Heart left ventricle (tissue), 13 donors: Measurements from ENCODE around the gene KCNQ4.

ENCODE experiments used
- CTCF ChIP-seq, 12 donors: fragments of 200-600 bp; sonication (generic) in 4 of 12; IDR thresholded peaks; one replicate each; pipeline versions ENCODE4 v1.5.0 to v1.8.0; 2018 to 2022; ENCODE audit warnings: antibody characterized with exemption in 12 of 12, mild to moderate bottlenecking in 5 of 12
- POLR2A ChIP-seq, 2 donors: fragments of 450-650 bp; IDR thresholded peaks; one replicate each; pipeline ENCODE4 v1.6.1; 2017; ENCODE audit warnings: antibody characterized with exemption in 2 of 2, mild to moderate bottlenecking in 2 of 2, moderate library complexity in 2 of 2
- donor health status: ischemic (EF 13 %, LVEDD 7.1; RV severe dilation, severe dysfunction).
- donor health status: DM: no; HTN: yes; CAD: no.
- donor health status: DM: no; HTN: no; CAD: no.
- donor health status: ischemic (EF 25% LVEDD 6.9; RV normal size, moderate dysfunction).
- donor health status: ischemic (EF 25% LVEDD 5.7; RV mildly dilated, moderate dysfunction).
- donor health status: ischemic (EF 35%, LVEDD 5.7; RV mildly dilated, moderate dysfunction).
- donor health status: nonischemic (EF 11% LVEDD 7.7; RV severe dilation, severe dysfunction).
- donor health status: DM: yes; HTN: yes; CAD: no.
- donor health status: PGD.
- donor health status: ischemic (EF 29% LVEDD 5.4; RV normal size, mild dysfunction).
- donor health status: nonischemic (EF 23%, LVEDD 6.1; RV moderate dilation, normal function).

GRCh38 chr1:40770296-40771070 is 13.1 kb upstream of the KCNQ4 start:
- no peak for TF ChIP-seq CTCF (IDR thresholded peaks at IDR 0.05)
- no peak for TF ChIP-seq POLR2A (IDR thresholded peaks at IDR 0.05)
